ENCODE measurements around the gene MRPL54. TPM values are rescaled to one million over a fixed set of nuclear protein-coding genes. Genes with fewer than 3 reads are reported as not detected.

MRPL54 gene
- total RNA-seq, 1 experiment from 2014 or later, result 67.1 TPM

GRCh38 chr19:3762501-3763459, at the start of gene MRPL54 (continued):
- TF ChIP-seq SP1 (IDR thresholded peaks at IDR 0.05; ENCODE audit: low read depth) (no peak), SIN3A (IDR thresholded peaks at IDR 0.05; ENCODE audit: low read depth) (no peak), CTCF (IDR thresholded peaks at IDR 0.05 in 2 of 3, conservative IDR thresholded peaks at IDR 0.05 in 1 of 3; ENCODE audit: borderline replicate concordance in 1 of 3, insufficient read depth in 1 of 3, low read depth in 2 of 3, low read length in 2 of 3) (no peak), TCF7L2 (IDR thresholded peaks at IDR 0.05; ENCODE audit: borderline replicate concordance, extremely low read depth, insufficient read depth, insufficient read length) (peak; percentile 75)

DNA sequence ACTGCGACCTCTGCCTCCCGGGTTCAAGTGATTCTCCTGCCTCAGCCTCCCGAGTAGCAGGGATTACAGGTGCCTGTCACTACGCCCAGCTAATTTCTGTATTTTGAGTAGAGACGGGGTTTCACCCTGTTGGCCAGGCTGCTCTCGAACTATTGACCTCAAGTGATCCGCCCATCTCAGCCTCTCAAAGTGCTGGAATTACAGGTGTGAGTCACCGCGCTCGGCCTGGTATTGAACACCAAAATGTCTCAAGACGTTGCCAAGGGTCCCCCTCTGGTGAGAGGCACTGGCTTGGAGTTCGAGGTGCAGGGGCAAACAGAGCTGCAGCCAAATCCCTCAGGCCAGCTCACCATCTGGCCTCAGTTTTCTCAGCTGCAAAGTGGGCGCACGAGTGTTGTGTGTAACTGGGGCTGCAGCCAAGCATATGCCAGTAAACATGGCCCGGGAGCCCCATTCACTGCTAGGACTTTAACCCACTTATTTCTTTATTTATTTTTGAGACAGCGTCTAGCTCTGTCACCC, 46.3 kb upstream of the MRPL54 start:
- no TSS peak for BruUV-seq (replicated peaks)
- POLR2A ChIA-PET, result no interaction called here
- no peak overlapping the region for H3K9ac ChIP-seq (ENCODE audit: low read length)
- H3K36me3 ChIP-seq (ENCODE audit: control insufficient read depth in 1 of 2, insufficient read depth in 2 of 2, low read length in 2 of 2), result no peaks in the 10 kb centered on the region
- H3K9me2 ChIP-seq (ENCODE audit: insufficient read depth), result no peaks in the 10 kb centered on the region
- H3K27ac ChIP-seq (ENCODE audit: low read depth, low read length), result peak overlapping the region; percentile 25; the same call in 1 of the 2 replicates
- no peaks in the 10 kb centered on the region for H3K79me2 ChIP-seq (ENCODE audit: insufficient read depth, low read length)
- no peaks in the 10 kb centered on the region for H4K20me1 ChIP-seq (ENCODE audit: insufficient read depth)
- no peak overlapping the region for H2AFZ ChIP-seq (ENCODE audit: low read depth, low read length, poor library complexity, severe bottlenecking)
- intact Hi-C loops (cut with micrococcal nuclease), result no loop called here
- H3K4me1 ChIP-seq (ENCODE audit: control insufficient read depth in 1 of 2, insufficient read depth in 2 of 2, low read length in 2 of 2), result peaks cover 59 to 86% of the 10 kb centered on the region in 2 experiments
- no peak for ATAC-seq
- H3K4me2 ChIP-seq (ENCODE audit: low read length), result peak overlapping the region; percentile 49
- no peaks in the 10 kb centered on the region for H3K9me3 ChIP-seq (ENCODE audit: control insufficient read depth in 1 of 2, insufficient read depth in 1 of 2, low read depth in 1 of 2, low read length in 2 of 2)
- RAD21 ChIA-PET (ENCODE audit: low non-redundant PET in 1 of 2, low total read pairs in 2 of 2, uncharacterized antibody in 2 of 2, unreplicated experiment in 2 of 2), result interaction anchor here in 1 of 2 experiments (0.6 kb wide), 1 partner anchor 110 kb away, joined by 3 read pairs; no protein-coding TSS in a partner anchor
- TF ChIP-seq EZH2 (IDR thresholded peaks at IDR 0.05), result no peak
- TF ChIP-seq SRF (IDR thresholded peaks at IDR 0.05; ENCODE audit: low read depth), result no peak
- no peak for TF ChIP-seq ELF1 (IDR thresholded peaks at IDR 0.05; ENCODE audit: borderline replicate concordance, low read depth)
- TF ChIP-seq ZNF274 (IDR thresholded peaks at IDR 0.05; ENCODE audit: low read depth, low read length), result no peak
- TF ChIP-seq FOSL1 (IDR thresholded peaks at IDR 0.05; ENCODE audit: low read depth), result no peak
- no peak for TF ChIP-seq REST (IDR thresholded peaks at IDR 0.05; ENCODE audit: low read depth)
- no peak for TF ChIP-seq EZH2phosphoT487 (IDR thresholded peaks at IDR 0.05; ENCODE audit: borderline replicate concordance)
- TF ChIP-seq JUND (IDR thresholded peaks at IDR 0.05), result no peak
- no peak for TF ChIP-seq YY1 (IDR thresholded peaks at IDR 0.05; ENCODE audit: extremely low read depth, insufficient replicate concordance, low read depth, low read length)
- no peaks in the 10 kb centered on the region for H3K27me3 ChIP-seq (ENCODE audit: insufficient read depth, low read length)
- no peak for DNase-seq (ENCODE audit: low read depth, low spot score)
- H3K4me3 ChIP-seq (replicated peaks in 1 of 2; ENCODE audit: low read depth in 1 of 2, low read length in 2 of 2), result no peak overlapping the region
- CTCF ChIA-PET, result no interaction called here

All from HCT116 (cell line).